BE2C (cell line): ENCODE data around the gene RPS6KA3.

Experiments used
- DNase-seq: peaks from one replicate; pipeline ENCODE4 v3.0.0-alpha.2; 2020
- H3K27me3 ChIP-seq: fragments of 250-450 bp; sonication (Bioruptor Pico); 2 replicates; pipeline ENCODE4 v1.5.1; 2020; ENCODE audit warnings: mild to moderate bottlenecking
- H3K36me3 ChIP-seq: fragments of 250-450 bp; sonication (Bioruptor Pico); 2 replicates; pipeline ENCODE4 v1.5.1; 2020; ENCODE audit warnings: mild to moderate bottlenecking
- H3K4me1 ChIP-seq: fragments of 250-450 bp; sonication (Bioruptor Pico); 2 replicates; pipeline ENCODE4 v1.5.1; 2020
- H3K4me3 ChIP-seq: 2 replicates; pipeline ENCODE4 v1.5.1; 2011; ENCODE audit warnings: low read depth, low read length
- H3K9me3 ChIP-seq: fragments of 250-450 bp; sonication (Bioruptor Pico); 2 replicates; pipeline ENCODE4 v1.5.1; 2020
- CTCF ChIP-seq: IDR thresholded peaks from 2 replicates; pipeline ENCODE4 v1.5.1; 2012; ENCODE audit warnings: mild to moderate bottlenecking, low read depth, low read length

RPS6KA3 gene

DNA sequence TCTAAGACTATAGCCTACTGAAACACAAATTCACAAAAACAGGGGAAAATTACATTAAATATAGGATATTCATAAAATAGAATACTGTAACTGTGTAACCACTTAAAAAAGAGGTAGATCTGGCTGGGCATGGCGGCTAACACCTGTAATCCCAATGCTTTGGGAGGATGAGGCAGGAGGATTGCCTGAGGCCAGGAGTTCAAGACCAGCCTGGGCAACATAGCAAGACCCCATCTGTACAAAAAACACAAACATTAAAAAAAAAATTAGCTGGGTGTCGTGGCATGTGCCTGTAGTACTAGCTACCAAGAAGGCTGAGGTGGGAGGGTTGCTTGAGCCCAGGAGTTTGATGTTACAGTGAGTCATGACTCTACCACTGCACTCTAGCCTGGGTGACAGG is 33.4 kb downstream of the RPS6KA3 start:
- no peak overlapping the region for H3K4me3 ChIP-seq
- TF ChIP-seq CTCF, result no peak
- no peaks in the 10 kb centered on the region for H3K9me3 ChIP-seq
- DNase-seq, result no peak
- H3K4me1 ChIP-seq, result no peaks in the 10 kb centered on the region
- no peaks in the 10 kb centered on the region for H3K27me3 ChIP-seq
- H3K36me3 ChIP-seq, result peaks cover 2% of the 10 kb centered on the region; the same call in 1 of the 2 replicates

GRCh38 chrX:20231598-20231997 is 35.1 kb downstream of the RPS6KA3 start:
- Histone ChIP-seq H3K4me1 (no peaks in the 10 kb centered on the region), H3K36me3 (peaks cover 2% of the 10 kb centered on the region; the same call in 1 of the 2 replicates), H3K4me3 (no peak overlapping the region), H3K9me3 (no peaks in the 10 kb centered on the region), H3K27me3 (no peaks in the 10 kb centered on the region)
- TF ChIP-seq CTCF, result no peak
- DNase-seq, result no peak

DNA sequence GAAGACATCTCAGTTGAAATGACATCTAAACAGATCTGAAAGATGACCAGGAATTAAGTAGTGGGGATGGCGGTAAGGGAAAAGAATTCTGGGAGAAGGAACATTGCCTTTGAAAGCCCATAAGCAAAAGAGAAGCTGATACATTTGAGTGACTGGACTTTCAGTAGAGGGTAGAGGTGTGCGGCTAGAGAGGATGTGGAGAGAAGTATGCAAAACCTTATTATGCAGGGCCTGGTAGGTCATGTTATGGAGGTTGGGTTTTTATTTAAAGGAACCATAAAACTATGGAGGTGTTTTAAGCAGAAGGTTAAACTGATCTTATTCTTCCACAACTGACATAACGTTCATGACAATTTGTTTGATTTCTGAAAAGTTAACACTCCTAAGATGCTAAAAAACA is 36.3 kb downstream of the RPS6KA3 start:
- no peak for DNase-seq
- Histone ChIP-seq H3K9me3 (no peaks in the 10 kb centered on the region), H3K27me3 (no peaks in the 10 kb centered on the region), H3K4me1 (no peaks in the 10 kb centered on the region), H3K36me3 (peaks cover 2% of the 10 kb centered on the region; the same call in 1 of the 2 replicates), H3K4me3 (no peak overlapping the region)
- no peak for TF ChIP-seq CTCF

DNA sequence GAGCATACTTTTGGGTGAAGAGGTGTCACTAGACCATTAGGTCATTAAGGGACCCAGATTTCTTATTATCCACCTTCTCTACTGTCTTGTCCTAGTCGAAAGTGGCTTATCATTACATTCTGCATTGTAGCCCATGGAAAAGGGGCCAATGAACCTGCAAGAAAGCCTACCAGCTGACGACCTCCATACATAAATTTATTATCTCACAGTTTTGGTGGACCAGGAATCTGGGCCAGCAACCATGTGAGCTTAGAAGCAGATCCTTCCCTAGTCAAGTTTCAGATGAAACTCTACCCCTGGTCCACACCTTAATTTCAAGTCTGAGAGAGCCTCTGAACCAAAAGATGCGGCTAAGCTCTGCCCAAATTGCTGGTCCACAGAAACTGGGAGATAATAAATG is 37.6 kb downstream of the RPS6KA3 start:
- no peaks in the 10 kb centered on the region for H3K9me3 ChIP-seq
- H3K36me3 ChIP-seq, result peaks cover 2% of the 10 kb centered on the region; the same call in 1 of the 2 replicates
- TF ChIP-seq CTCF, result no peak
- no peaks in the 10 kb centered on the region for H3K4me1 ChIP-seq
- H3K4me3 ChIP-seq, result no peak overlapping the region
- no peaks in the 10 kb centered on the region for H3K27me3 ChIP-seq
- no peak for DNase-seq

DNA sequence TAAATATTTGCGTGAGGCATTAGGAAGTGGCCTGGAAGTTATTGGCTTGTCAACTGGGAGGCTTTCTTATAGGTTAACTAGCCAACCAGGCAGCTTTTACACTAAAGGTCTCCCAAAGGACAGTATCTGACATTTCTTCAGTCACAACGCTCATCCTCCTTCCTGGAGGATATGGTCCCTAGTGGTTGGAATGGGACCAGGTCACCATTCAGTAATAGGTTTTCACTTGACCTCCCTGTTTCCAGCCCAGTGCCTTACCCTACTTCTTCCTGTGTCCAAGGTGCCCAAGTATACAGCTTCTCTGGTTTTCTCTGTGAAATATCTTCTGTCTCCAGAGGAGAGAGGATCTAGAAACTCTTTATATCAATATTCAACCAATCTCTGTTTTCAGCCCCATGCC is 38.5 kb downstream of the RPS6KA3 start:
- DNase-seq, result no peak
- peaks cover 2% of the 10 kb centered on the region; the same call in 1 of the 2 replicates for H3K36me3 ChIP-seq
- H3K4me3 ChIP-seq, result no peak overlapping the region
- no peaks in the 10 kb centered on the region for H3K9me3 ChIP-seq
- H3K4me1 ChIP-seq, result no peaks in the 10 kb centered on the region
- no peaks in the 10 kb centered on the region for H3K27me3 ChIP-seq
- no peak for TF ChIP-seq CTCF

DNA sequence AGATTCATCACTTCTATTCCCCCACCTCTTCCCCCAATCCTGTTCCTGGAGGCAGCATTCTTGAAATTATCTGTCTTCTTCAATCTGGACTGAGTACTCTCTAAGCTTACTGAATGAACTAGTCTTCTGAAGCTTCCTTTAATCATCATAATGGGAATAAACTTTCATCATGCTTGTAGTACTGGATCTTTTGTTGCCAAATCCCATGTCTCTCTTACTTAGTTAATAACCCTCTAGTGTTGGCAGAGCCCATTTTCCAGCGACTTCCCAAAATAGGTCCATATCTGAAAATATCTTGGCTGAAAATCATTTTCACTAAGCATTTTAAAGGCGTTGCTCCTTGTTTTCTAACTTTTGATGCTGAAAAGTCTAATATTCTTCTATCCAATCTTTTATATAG is 39.6 kb downstream of the RPS6KA3 start:
- Histone ChIP-seq H3K9me3 (no peaks in the 10 kb centered on the region), H3K27me3 (no peaks in the 10 kb centered on the region), H3K4me1 (no peaks in the 10 kb centered on the region), H3K36me3 (no peaks in the 10 kb centered on the region), H3K4me3 (no peak overlapping the region)
- no peak for TF ChIP-seq CTCF
- no peak for DNase-seq
